Nephron (organoid): Measurements from ENCODE around the gene MAGI2.

Source experiments
- H3K27ac Mint-ChIP-seq, 3 experiments: 2 replicates each; pipeline ENCODE4 v1.8.0; 2020; ENCODE audit warnings: mixed read lengths in 3 of 3, mild to moderate bottlenecking in 2 of 3, moderate library complexity in 1 of 3
- H3K27me3 Mint-ChIP-seq: 2 replicates; pipeline ENCODE4 v1.8.0; 2021; ENCODE audit warnings: low read depth, mild to moderate bottlenecking, moderate library complexity, mixed read lengths
- H3K36me3 Mint-ChIP-seq: 2 replicates; pipeline ENCODE4 v1.8.0; 2020; ENCODE audit warnings: low read depth, mixed read lengths
- H3K4me1 Mint-ChIP-seq: 2 replicates; pipeline ENCODE4 v1.8.0; 2020; ENCODE audit warnings: mixed read lengths
- H3K4me3 Mint-ChIP-seq, 3 experiments: 2 replicates each; pipeline ENCODE4 v1.8.0; 2020; ENCODE audit warnings: mild to moderate bottlenecking in 3 of 3, mixed read lengths in 3 of 3, moderate library complexity in 2 of 3
- H3K9me3 Mint-ChIP-seq: 2 replicates; pipeline ENCODE4 v1.8.0; 2020; ENCODE audit warnings: mixed read lengths
- CTCF ChIP-seq, 3 experiments: fragments of 200-600 bp; sonication (generic); IDR thresholded peaks; one replicate each; pipeline ENCODE4 v1.5.0; 2021; ENCODE audit warnings: antibody characterized with exemption in 3 of 3; ENCODE audit not compliant: unreplicated experiment in 3 of 3

Gene MAGI2

DNA sequence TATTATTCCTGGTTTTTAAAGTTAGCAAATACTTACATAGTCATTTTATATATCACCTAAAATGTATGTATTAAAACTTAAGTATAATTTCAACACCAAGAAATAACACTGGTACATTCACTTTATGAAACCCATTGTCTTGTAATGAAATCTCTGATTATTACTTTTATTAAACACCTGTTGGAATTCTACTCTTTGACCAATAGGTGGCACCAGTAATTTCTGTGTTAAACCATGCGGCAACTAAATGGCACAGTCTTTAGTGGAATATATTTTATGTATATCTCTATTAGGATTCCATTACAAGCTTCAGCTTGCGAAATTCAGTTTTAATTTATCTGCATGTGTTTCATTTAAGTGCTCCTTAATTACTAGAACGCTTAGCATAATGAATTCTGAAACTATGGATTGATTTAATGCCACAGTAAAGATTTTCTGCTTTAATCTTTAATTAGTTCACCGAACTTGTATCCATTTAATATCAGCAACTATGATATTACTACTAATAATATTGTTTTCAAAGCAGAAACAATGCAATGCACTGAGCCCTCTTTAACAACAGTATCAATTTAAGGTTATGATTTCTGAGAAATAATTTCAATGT lies 181.3 kb downstream of the MAGI2 start:
- H3K4me3 Mint-ChIP-seq: no peak overlapping the region
- peaks cover 12% of the 10 kb centered on the region for H3K4me1 Mint-ChIP-seq
- peak; percentile 57 to 74 (median 67) for TF ChIP-seq CTCF (IDR thresholded peaks at IDR 0.05; ENCODE audit: unreplicated experiment in 3 of 3)
- no peaks in the 10 kb centered on the region for H3K27me3 Mint-ChIP-seq
- H3K36me3 Mint-ChIP-seq: peaks cover 9% of the 10 kb centered on the region
- peak overlapping the region in 1 of 3 experiments; percentile 63 for H3K27ac Mint-ChIP-seq
- H3K9me3 Mint-ChIP-seq: peaks cover 4% of the 10 kb centered on the region

GRCh38 chr7:79268730-79269129 lies 184.7 kb downstream of the MAGI2 start:
- no peak for TF ChIP-seq CTCF (IDR thresholded peaks at IDR 0.05; ENCODE audit: unreplicated experiment in 3 of 3)
- Mint-ChIP-seq H3K27ac (peak overlapping the region; percentile 16 to 68 (median 68)), H3K36me3 (no peaks in the 10 kb centered on the region), H3K9me3 (no peaks in the 10 kb centered on the region), H3K27me3 (no peaks in the 10 kb centered on the region), H3K4me1 (peaks cover 16% of the 10 kb centered on the region), H3K4me3 (no peak overlapping the region)

GRCh38 chr7:79258826-79259225 lies 194.6 kb downstream of the MAGI2 start:
- Mint-ChIP-seq H3K4me3 (no peak overlapping the region), H3K27ac (no peak overlapping the region), H3K9me3 (no peaks in the 10 kb centered on the region), H3K36me3 (no peaks in the 10 kb centered on the region), H3K4me1 (peaks cover 17% of the 10 kb centered on the region), H3K27me3 (no peaks in the 10 kb centered on the region)
- TF ChIP-seq CTCF (IDR thresholded peaks at IDR 0.05; ENCODE audit: unreplicated experiment in 3 of 3): no peak

- Mint-ChIP-seq H3K9me3 (no peaks in the 10 kb centered on the region), H3K27ac (peak overlapping the region in 1 of 3 experiments; percentile 5), H3K4me3 (no peak overlapping the region), H3K36me3 (no peaks in the 10 kb centered on the region), H3K4me1 (peaks cover 17% of the 10 kb centered on the region), H3K27me3 (no peaks in the 10 kb centered on the region)
- no peak for TF ChIP-seq CTCF (IDR thresholded peaks at IDR 0.05; ENCODE audit: unreplicated experiment in 3 of 3)
Measured at GRCh38 chr7:79257959-79258358, 195.5 kb downstream of the MAGI2 start.

DNA sequence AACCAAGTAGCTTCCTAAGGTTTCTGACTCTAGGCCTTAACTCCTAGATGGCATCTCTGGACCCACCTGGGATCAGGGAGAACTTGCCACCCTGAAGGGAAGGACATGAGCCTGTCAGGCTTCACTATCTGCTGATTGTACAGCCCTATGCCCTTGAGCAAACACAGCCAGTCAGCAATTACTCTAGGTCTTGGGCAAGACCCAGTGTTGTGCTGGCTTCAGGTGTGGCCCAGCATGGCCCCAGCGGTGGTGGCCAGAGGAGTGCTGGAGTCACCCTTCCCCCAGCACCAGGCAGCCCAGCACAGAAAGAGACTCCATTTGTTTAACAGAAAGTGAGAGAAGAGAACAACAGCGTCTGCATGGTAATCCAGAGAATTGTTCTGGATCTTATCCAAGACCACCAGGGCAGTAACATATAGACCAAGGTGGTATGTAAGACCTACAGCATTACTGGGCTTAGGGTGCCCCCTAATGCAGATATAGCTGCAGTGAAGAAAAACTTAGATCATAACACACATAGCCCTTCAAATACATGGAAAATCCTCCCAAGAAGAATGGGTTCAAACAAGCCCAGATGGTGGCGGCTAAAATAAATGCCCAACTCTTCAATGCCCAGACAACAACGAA lies 207.7 kb downstream of the MAGI2 start:
- Mint-ChIP-seq H3K27ac (no peak overlapping the region), H3K27me3 (no peaks in the 10 kb centered on the region), H3K36me3 (no peaks in the 10 kb centered on the region), H3K4me3 (no peak overlapping the region), H3K9me3 (peaks cover 2% of the 10 kb centered on the region), H3K4me1 (peaks cover 10% of the 10 kb centered on the region)
- no peak for TF ChIP-seq CTCF (IDR thresholded peaks at IDR 0.05; ENCODE audit: unreplicated experiment in 3 of 3)

DNA sequence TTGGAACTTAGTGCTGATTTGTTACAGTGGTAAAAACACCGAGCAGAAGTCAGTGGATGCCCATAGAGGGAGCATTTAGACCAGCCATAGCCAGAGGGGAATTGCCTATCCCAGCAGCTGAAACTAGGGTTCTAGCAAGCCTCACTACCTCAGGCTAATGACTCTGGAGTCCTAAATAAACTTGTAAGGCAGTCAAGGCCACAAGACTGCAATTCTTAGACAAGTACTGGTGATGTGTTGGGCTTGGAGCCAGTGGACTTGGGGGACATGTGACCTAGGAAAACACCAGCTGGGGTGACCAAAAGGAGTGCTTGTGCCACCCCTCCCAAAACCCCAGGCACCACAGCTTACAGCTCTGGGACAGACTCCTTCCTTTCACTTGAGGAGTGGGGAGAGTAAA lies 209.0 kb downstream of the MAGI2 start:
- no peaks in the 10 kb centered on the region for H3K36me3 Mint-ChIP-seq
- TF ChIP-seq CTCF (IDR thresholded peaks at IDR 0.05; ENCODE audit: unreplicated experiment in 3 of 3): no peak
- peaks cover 2% of the 10 kb centered on the region for H3K9me3 Mint-ChIP-seq
- H3K27ac Mint-ChIP-seq: no peak overlapping the region
- no peaks in the 10 kb centered on the region for H3K27me3 Mint-ChIP-seq
- no peak overlapping the region for H3K4me3 Mint-ChIP-seq
- H3K4me1 Mint-ChIP-seq: peaks cover 22% of the 10 kb centered on the region
